ENCODE results near the gene ST6GALNAC3. TPM values are rescaled to one million over a fixed set of nuclear protein-coding genes. Genes with fewer than 3 reads are reported as not detected.
A peak's percentile ranks its signal among the peaks of the same experiment; 100 is the strongest.

ST6GALNAC3 gene
- polyA plus RNA-seq, 4 donors = under 0.01 to 21.7 (median 2.6) TPM

GRCh38 chr1:76591461-76591860, 516.9 kb downstream of the ST6GALNAC3 start:
- no peak overlapping the region for H3K27ac ChIP-seq (ENCODE audit: low read depth in 1 of 3, low read length in 2 of 3)
- FAIRE-seq (no peak), DNase-seq (peak; percentile 41 to 62)
- no peaks in the 10 kb centered on the region for H3K27me3 ChIP-seq (ENCODE audit: control insufficient read depth in 3 of 3, insufficient read depth in 3 of 3, low read length in 3 of 3)
- H3K9me3 ChIP-seq (ENCODE audit: control insufficient read depth in 2 of 2, insufficient read depth in 1 of 2, low read depth in 1 of 2, low read length in 1 of 2) = peaks cover 0 to 17% of the 10 kb centered on the region in 2 donors
- peaks cover 0 to 11% (median 2%) of the 10 kb centered on the region in 3 donors for H3K4me1 ChIP-seq (ENCODE audit: control insufficient read depth in 3 of 3, insufficient read depth in 2 of 3, low read depth in 1 of 3, low read length in 2 of 3)
- no peak overlapping the region for H3K4me3 ChIP-seq (ENCODE audit: low read depth in 1 of 3, low read length in 3 of 3)
- no peaks in the 10 kb centered on the region for H3K36me3 ChIP-seq (ENCODE audit: control insufficient read depth in 3 of 3, insufficient read depth in 2 of 3, low read depth in 1 of 3, low read length in 3 of 3)
- 80 to 95% (median 88%) methylated on average over 1 of the region's 1 CpG for WGBS, 3 donors

GRCh38 chr1:76591963-76592362, 517.4 kb downstream of the ST6GALNAC3 start:
- no peaks in the 10 kb centered on the region for H3K27me3 ChIP-seq (ENCODE audit: control insufficient read depth in 3 of 3, insufficient read depth in 3 of 3, low read length in 3 of 3)
- no peak overlapping the region for H3K27ac ChIP-seq (ENCODE audit: low read depth in 1 of 3, low read length in 2 of 3)
- H3K9me3 ChIP-seq (ENCODE audit: control insufficient read depth in 2 of 2, insufficient read depth in 1 of 2, low read depth in 1 of 2, low read length in 1 of 2) = peaks cover 0 to 17% of the 10 kb centered on the region in 2 donors
- H3K36me3 ChIP-seq (ENCODE audit: control insufficient read depth in 3 of 3, insufficient read depth in 2 of 3, low read depth in 1 of 3, low read length in 3 of 3) = no peaks in the 10 kb centered on the region
- peaks cover 0 to 7% (median 2%) of the 10 kb centered on the region in 3 donors for H3K4me1 ChIP-seq (ENCODE audit: control insufficient read depth in 3 of 3, insufficient read depth in 2 of 3, low read depth in 1 of 3, low read length in 2 of 3)
- DNase-seq (no peak), FAIRE-seq (no peak)
- no peak overlapping the region for H3K4me3 ChIP-seq (ENCODE audit: low read depth in 1 of 3, low read length in 3 of 3)
- 78 to 91% (median 81%) methylated on average over 2 of the region's 2 CpGs for WGBS, 3 donors

- no peak for FAIRE-seq
- DNase-seq = no peak
These were observed 518.6 kb downstream of the ST6GALNAC3 start for GRCh38 chr1:76593141-76593540.

GRCh38 chr1:76593618-76594017, 519.1 kb downstream of the ST6GALNAC3 start:
- Histone ChIP-seq H3K9me3 (ENCODE audit: control insufficient read depth in 2 of 2, insufficient read depth in 1 of 2, low read depth in 1 of 2, low read length in 1 of 2) (peaks cover 0 to 21% of the 10 kb centered on the region in 2 donors), H3K27ac (ENCODE audit: low read depth in 1 of 3, low read length in 2 of 3) (no peak overlapping the region), H3K27me3 (ENCODE audit: control insufficient read depth in 3 of 3, insufficient read depth in 3 of 3, low read length in 3 of 3) (no peaks in the 10 kb centered on the region), H3K4me3 (ENCODE audit: low read depth in 1 of 3, low read length in 3 of 3) (no peak overlapping the region), H3K4me1 (ENCODE audit: control insufficient read depth in 3 of 3, insufficient read depth in 2 of 3, low read depth in 1 of 3, low read length in 2 of 3) (peaks cover 0 to 7% (median 2%) of the 10 kb centered on the region in 3 donors), H3K36me3 (ENCODE audit: control insufficient read depth in 3 of 3, insufficient read depth in 2 of 3, low read depth in 1 of 3, low read length in 3 of 3) (no peaks in the 10 kb centered on the region)
- 83 to 91% (median 89%) methylated on average over 3 of the region's 3 CpGs for WGBS, 3 donors
- FAIRE-seq (no peak), DNase-seq (no peak)

More at GRCh38 chr1:76593141-76593540, 518.6 kb downstream of the ST6GALNAC3 start:
- Histone ChIP-seq H3K27ac (ENCODE audit: low read depth in 1 of 3, low read length in 2 of 3) (no peak overlapping the region), H3K4me1 (ENCODE audit: control insufficient read depth in 3 of 3, insufficient read depth in 2 of 3, low read depth in 1 of 3, low read length in 2 of 3) (peaks cover 0 to 7% (median 2%) of the 10 kb centered on the region in 3 donors), H3K36me3 (ENCODE audit: control insufficient read depth in 3 of 3, insufficient read depth in 2 of 3, low read depth in 1 of 3, low read length in 3 of 3) (no peaks in the 10 kb centered on the region), H3K4me3 (ENCODE audit: low read depth in 1 of 3, low read length in 3 of 3) (no peak overlapping the region), H3K9me3 (ENCODE audit: control insufficient read depth in 2 of 2, insufficient read depth in 1 of 2, low read depth in 1 of 2, low read length in 1 of 2) (peaks cover 0 to 20% of the 10 kb centered on the region in 2 donors), H3K27me3 (ENCODE audit: control insufficient read depth in 3 of 3, insufficient read depth in 3 of 3, low read length in 3 of 3) (no peaks in the 10 kb centered on the region)

GRCh38 chr1:76595024-76595423, 520.5 kb downstream of the ST6GALNAC3 start:
- FAIRE-seq (no peak), DNase-seq (peak; percentile 24 to 92)
- WGBS, 3 donors = 17 to 62% (median 35%) methylated on average over 4 of the region's 4 CpGs
- Histone ChIP-seq H3K9me3 (ENCODE audit: control insufficient read depth in 2 of 2, insufficient read depth in 1 of 2, low read depth in 1 of 2, low read length in 1 of 2) (peaks cover 1 to 21% of the 10 kb centered on the region in 2 donors), H3K27ac (ENCODE audit: low read depth in 1 of 3, low read length in 2 of 3) (no peak overlapping the region), H3K4me3 (ENCODE audit: low read depth in 1 of 3, low read length in 3 of 3) (no peak overlapping the region), H3K27me3 (ENCODE audit: control insufficient read depth in 3 of 3, insufficient read depth in 3 of 3, low read length in 3 of 3) (no peaks in the 10 kb centered on the region), H3K4me1 (ENCODE audit: control insufficient read depth in 3 of 3, insufficient read depth in 2 of 3, low read depth in 1 of 3, low read length in 2 of 3) (peaks cover 0 to 7% (median 2%) of the 10 kb centered on the region in 3 donors), H3K36me3 (ENCODE audit: control insufficient read depth in 3 of 3, insufficient read depth in 2 of 3, low read depth in 1 of 3, low read length in 3 of 3) (no peaks in the 10 kb centered on the region)

- 24 to 60% (median 41%) methylated on average over 2 of the region's 2 CpGs for WGBS, 3 donors
- Histone ChIP-seq H3K27me3 (ENCODE audit: control insufficient read depth in 3 of 3, insufficient read depth in 3 of 3, low read length in 3 of 3) (no peaks in the 10 kb centered on the region), H3K9me3 (ENCODE audit: control insufficient read depth in 2 of 2, insufficient read depth in 1 of 2, low read depth in 1 of 2, low read length in 1 of 2) (peaks cover 3 to 4% of the 10 kb centered on the region in 2 donors), H3K4me1 (ENCODE audit: control insufficient read depth in 3 of 3, insufficient read depth in 2 of 3, low read depth in 1 of 3, low read length in 2 of 3) (no peaks in the 10 kb centered on the region), H3K4me3 (ENCODE audit: low read depth in 1 of 3, low read length in 3 of 3) (no peak overlapping the region), H3K36me3 (ENCODE audit: control insufficient read depth in 3 of 3, insufficient read depth in 2 of 3, low read depth in 1 of 3, low read length in 3 of 3) (no peaks in the 10 kb centered on the region), H3K27ac (ENCODE audit: low read depth in 1 of 3, low read length in 2 of 3) (no peak overlapping the region)
- no peak for FAIRE-seq
- peak in 1 of 2 donors; percentile 32 for DNase-seq
These were observed 526.9 kb downstream of the ST6GALNAC3 start for GRCh38 chr1:76601465-76601864.

GRCh38 chr1:76607717-76608116, 533.2 kb downstream of the ST6GALNAC3 start:
- no peak overlapping the region for H3K27ac ChIP-seq (ENCODE audit: low read depth in 1 of 3, low read length in 2 of 3)
- 10 to 60% (median 34%) methylated on average over 3 of the region's 3 CpGs for WGBS, 3 donors
- H3K9me3 ChIP-seq (ENCODE audit: control insufficient read depth in 2 of 2, insufficient read depth in 1 of 2, low read depth in 1 of 2, low read length in 1 of 2) = no peaks in the 10 kb centered on the region
- no peaks in the 10 kb centered on the region for H3K36me3 ChIP-seq (ENCODE audit: control insufficient read depth in 3 of 3, insufficient read depth in 2 of 3, low read depth in 1 of 3, low read length in 3 of 3)
- no peak overlapping the region for H3K4me3 ChIP-seq (ENCODE audit: low read depth in 1 of 3, low read length in 3 of 3)
- FAIRE-seq (no peak), DNase-seq (peak; percentile 78 to 87)
- no peaks in the 10 kb centered on the region for H3K27me3 ChIP-seq (ENCODE audit: control insufficient read depth in 3 of 3, insufficient read depth in 3 of 3, low read length in 3 of 3)
- H3K4me1 ChIP-seq (ENCODE audit: control insufficient read depth in 3 of 3, insufficient read depth in 2 of 3, low read depth in 1 of 3, low read length in 2 of 3) = peaks cover 0 to 4% (median 3%) of the 10 kb centered on the region in 3 donors

GRCh38 chr1:76611770-76612445, 537.4 kb downstream of the ST6GALNAC3 start:
- Histone ChIP-seq H3K27me3 (ENCODE audit: control insufficient read depth in 3 of 3, insufficient read depth in 3 of 3, low read length in 3 of 3) (no peaks in the 10 kb centered on the region), H3K4me1 (ENCODE audit: control insufficient read depth in 3 of 3, insufficient read depth in 2 of 3, low read depth in 1 of 3, low read length in 2 of 3) (peaks cover 0 to 4% (median 3%) of the 10 kb centered on the region in 3 donors), H3K36me3 (ENCODE audit: control insufficient read depth in 3 of 3, insufficient read depth in 2 of 3, low read depth in 1 of 3, low read length in 3 of 3) (no peaks in the 10 kb centered on the region), H3K9me3 (ENCODE audit: control insufficient read depth in 2 of 2, insufficient read depth in 1 of 2, low read depth in 1 of 2, low read length in 1 of 2) (no peaks in the 10 kb centered on the region), H3K27ac (ENCODE audit: low read depth in 1 of 3, low read length in 2 of 3) (no peak overlapping the region), H3K4me3 (ENCODE audit: low read depth in 1 of 3, low read length in 3 of 3) (no peak overlapping the region)
- FAIRE-seq (no peak), DNase-seq (no peak)
- WGBS, 3 donors = 79 to 95% (median 93%) methylated on average over 5 of the region's 5 CpGs

- 49 to 74% (median 60%) methylated on average over 2 of the region's 2 CpGs for WGBS, 3 donors
- Histone ChIP-seq H3K9me3 (ENCODE audit: control insufficient read depth in 2 of 2, insufficient read depth in 1 of 2, low read depth in 1 of 2, low read length in 1 of 2) (no peaks in the 10 kb centered on the region), H3K27me3 (ENCODE audit: control insufficient read depth in 3 of 3, insufficient read depth in 3 of 3, low read length in 3 of 3) (no peaks in the 10 kb centered on the region), H3K4me1 (ENCODE audit: control insufficient read depth in 3 of 3, insufficient read depth in 2 of 3, low read depth in 1 of 3, low read length in 2 of 3) (no peaks in the 10 kb centered on the region), H3K4me3 (ENCODE audit: low read depth in 1 of 3, low read length in 3 of 3) (no peak overlapping the region), H3K27ac (ENCODE audit: low read depth in 1 of 3, low read length in 2 of 3) (no peak overlapping the region), H3K36me3 (ENCODE audit: control insufficient read depth in 3 of 3, insufficient read depth in 2 of 3, low read depth in 1 of 3, low read length in 3 of 3) (no peaks in the 10 kb centered on the region)
- no peak for FAIRE-seq
- no peak for DNase-seq
These were observed 539.3 kb downstream of the ST6GALNAC3 start for GRCh38 chr1:76613886-76614285.

Data from small intestine (tissue), 7 donors.